ENCODE data around the gene PPP1R3D. TPM values are rescaled to one million over a fixed set of nuclear protein-coding genes. Genes with fewer than 3 reads are reported as not detected.
A peak's percentile ranks its signal among the peaks of the same experiment; 100 is the strongest.

Gene PPP1R3D
- total RNA-seq, 1 donor from 2014 or later: 7.1 TPM

DNA sequence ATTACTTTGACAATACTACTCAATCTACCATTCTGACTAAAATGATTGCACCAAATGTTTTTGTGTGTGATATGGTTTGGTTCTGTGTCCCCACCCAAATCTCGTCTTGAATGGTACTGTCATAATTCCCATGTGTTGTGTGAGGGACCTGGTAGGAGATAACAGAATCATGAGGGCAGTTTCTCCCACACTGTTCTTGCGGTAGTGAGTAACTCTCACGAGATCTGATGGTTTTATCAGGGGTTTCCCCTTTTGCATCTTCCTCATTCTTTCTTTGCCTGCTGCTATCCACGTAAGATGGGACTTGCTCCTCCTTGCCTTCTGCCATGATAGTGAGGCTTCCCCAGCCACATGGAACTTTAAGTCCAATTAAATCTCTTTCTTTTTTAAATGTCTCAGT, 27.5 kb downstream of the PPP1R3D start:
- ATAC-seq (ENCODE audit: low read depth): peak; percentile 40
- Mint-ChIP-seq H3K27me3 (peaks cover 2% of the 10 kb centered on the region), H3K36me3 (ENCODE audit: low read depth) (no peaks in the 10 kb centered on the region), H3K27ac (no peak overlapping the region), H3K4me1 (peaks cover 6% of the 10 kb centered on the region), H3K4me3 (peak overlapping the region; percentile 36), H3K9me3 (peaks cover 2% of the 10 kb centered on the region)
- CTCF ChIA-PET: interaction anchor here (0.8 kb wide), 1 partner anchor 22 kb away, joined by 3 read pairs; no protein-coding TSS in a partner anchor
- no peak for DNase-seq
- intact Hi-C loops (cut with micrococcal nuclease): no loop called here
- POLR2A ChIA-PET: no interaction called here
- TF ChIP-seq, protein P1, sequence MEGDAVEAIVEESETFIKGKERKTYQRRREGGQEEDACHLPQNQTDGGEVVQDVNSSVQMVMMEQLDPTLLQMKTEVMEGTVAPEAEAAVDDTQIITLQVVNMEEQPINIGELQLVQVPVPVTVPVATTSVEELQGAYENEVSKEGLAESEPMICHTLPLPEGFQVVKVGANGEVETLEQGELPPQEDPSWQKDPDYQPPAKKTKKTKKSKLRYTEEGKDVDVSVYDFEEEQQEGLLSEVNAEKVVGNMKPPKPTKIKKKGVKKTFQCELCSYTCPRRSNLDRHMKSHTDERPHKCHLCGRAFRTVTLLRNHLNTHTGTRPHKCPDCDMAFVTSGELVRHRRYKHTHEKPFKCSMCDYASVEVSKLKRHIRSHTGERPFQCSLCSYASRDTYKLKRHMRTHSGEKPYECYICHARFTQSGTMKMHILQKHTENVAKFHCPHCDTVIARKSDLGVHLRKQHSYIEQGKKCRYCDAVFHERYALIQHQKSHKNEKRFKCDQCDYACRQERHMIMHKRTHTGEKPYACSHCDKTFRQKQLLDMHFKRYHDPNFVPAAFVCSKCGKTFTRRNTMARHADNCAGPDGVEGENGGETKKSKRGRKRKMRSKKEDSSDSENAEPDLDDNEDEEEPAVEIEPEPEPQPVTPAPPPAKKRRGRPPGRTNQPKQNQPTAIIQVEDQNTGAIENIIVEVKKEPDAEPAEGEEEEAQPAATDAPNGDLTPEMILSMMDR (IDR thresholded peaks at IDR 0.05): no peak

DNA sequence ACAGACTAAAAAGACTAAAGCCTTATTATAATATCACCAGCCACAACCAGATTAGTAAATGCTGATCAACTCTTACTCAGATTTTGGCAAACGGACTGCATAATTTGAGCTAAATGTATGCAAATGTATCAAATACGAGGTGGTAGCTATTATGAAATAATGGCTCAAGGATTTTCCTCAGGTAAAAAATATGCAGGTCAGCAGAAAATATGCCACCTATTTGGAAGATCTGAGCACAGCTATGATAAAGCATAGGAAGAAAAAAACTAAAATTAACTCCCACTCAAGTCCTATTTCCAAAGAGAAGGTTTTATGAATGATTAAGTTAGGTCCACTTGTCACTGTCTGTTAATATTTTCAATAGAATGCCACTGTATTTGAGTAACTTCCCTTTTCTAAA, 29.1 kb downstream of the PPP1R3D start:
- Mint-ChIP-seq H3K27me3 (peaks cover 4% of the 10 kb centered on the region), H3K9me3 (peaks cover 2% of the 10 kb centered on the region), H3K4me3 (no peak overlapping the region), H3K36me3 (ENCODE audit: low read depth) (no peaks in the 10 kb centered on the region), H3K27ac (no peak overlapping the region), H3K4me1 (peaks cover 6% of the 10 kb centered on the region)
- ATAC-seq (ENCODE audit: low read depth) (no peak), DNase-seq (no peak)
- ChIA-PET POLR2A (interaction anchor here (1.8 kb wide), 1 partner anchor 29 kb away, joined by 4 read pairs; the partner anchor contains the start of genes FAM217B and PPP1R3D), CTCF (no interaction called here)
- intact Hi-C loops (cut with micrococcal nuclease): no loop called here
- TF ChIP-seq, protein P1 (IDR thresholded peaks at IDR 0.05): no peak

DNA sequence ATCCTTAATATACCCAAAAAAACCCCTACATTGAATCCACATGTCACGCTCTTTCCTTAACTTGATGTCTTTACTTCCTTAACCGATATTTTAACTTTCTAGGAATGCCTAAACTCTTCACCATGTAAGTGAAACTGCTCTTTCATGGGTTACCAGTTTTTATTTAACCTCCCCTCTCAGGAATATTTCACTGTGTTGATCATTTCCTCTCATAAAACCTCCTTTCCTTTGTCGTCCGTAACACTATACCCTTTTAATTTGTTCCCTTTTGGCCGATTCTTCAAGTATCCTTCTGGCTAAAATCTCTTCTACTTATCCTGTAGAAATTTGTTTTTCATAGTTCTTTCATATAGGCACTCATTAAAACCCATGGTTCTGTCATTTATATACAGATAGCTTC, 31.2 kb downstream of the PPP1R3D start:
- DNase-seq (no peak), ATAC-seq (ENCODE audit: low read depth) (no peak)
- Mint-ChIP-seq H3K4me1 (peaks cover 6% of the 10 kb centered on the region), H3K36me3 (ENCODE audit: low read depth) (no peaks in the 10 kb centered on the region), H3K27ac (no peak overlapping the region), H3K9me3 (peaks cover 2% of the 10 kb centered on the region), H3K27me3 (peaks cover 4% of the 10 kb centered on the region), H3K4me3 (no peak overlapping the region)
- ChIA-PET CTCF (no interaction called here), POLR2A (no interaction called here)
- intact Hi-C loops (cut with micrococcal nuclease): no loop called here
- TF ChIP-seq, protein P1 (IDR thresholded peaks at IDR 0.05): no peak

DNA sequence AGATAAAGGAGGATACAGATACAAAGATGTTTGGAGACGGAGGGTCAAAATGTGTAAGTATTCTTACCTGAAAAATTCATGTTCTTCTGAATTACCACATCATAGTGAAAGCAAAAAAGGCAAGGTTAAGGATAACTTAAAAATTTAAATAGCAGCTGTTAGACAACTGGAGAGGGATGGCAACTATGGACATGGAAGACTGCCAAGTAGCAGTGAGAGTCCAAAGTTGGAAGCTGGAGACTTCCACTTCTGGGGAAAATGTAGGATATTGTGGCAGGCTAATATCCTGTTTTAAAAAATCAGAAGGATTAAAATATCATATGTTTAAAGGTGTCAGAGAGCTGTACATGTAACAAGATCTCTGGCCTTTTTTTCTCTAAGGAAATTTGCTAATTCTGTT, 36.5 kb downstream of the PPP1R3D start:
- intact Hi-C loops (cut with micrococcal nuclease): no loop called here
- ATAC-seq (ENCODE audit: low read depth) (no peak), DNase-seq (no peak)
- H3K27ac Mint-ChIP-seq: no peak overlapping the region
- TF ChIP-seq, protein P1 (IDR thresholded peaks at IDR 0.05): no peak
- H3K4me3 Mint-ChIP-seq: no peak overlapping the region
- ChIA-PET POLR2A (no interaction called here), CTCF (no interaction called here)
- no peaks in the 10 kb centered on the region for H3K4me1 Mint-ChIP-seq
- peaks cover 2% of the 10 kb centered on the region for H3K27me3 Mint-ChIP-seq
- H3K36me3 Mint-ChIP-seq (ENCODE audit: low read depth): no peaks in the 10 kb centered on the region
- H3K9me3 Mint-ChIP-seq: no peaks in the 10 kb centered on the region

DNA sequence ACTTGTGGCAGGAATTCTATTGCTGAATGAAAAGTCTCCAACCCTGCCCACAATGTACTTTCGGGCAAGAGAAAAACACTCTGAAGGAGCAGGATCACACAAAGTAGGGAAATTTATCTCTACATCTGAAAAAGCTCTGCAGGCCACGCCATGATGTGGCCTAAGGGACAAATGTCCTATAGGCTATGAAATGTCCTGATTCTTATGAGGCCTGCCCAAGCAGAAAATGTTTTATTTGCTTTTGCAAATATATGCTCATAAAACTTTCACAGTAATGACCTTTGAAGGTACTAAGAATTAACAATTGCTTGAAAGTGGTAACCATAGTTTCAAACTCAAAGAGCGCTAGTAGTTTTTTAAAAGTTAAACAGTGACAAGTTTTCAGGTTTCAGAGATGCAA, 37.6 kb downstream of the PPP1R3D start:
- Mint-ChIP-seq H3K9me3 (no peaks in the 10 kb centered on the region), H3K27ac (no peak overlapping the region), H3K4me3 (no peak overlapping the region), H3K27me3 (peaks cover 2% of the 10 kb centered on the region), H3K36me3 (ENCODE audit: low read depth) (no peaks in the 10 kb centered on the region), H3K4me1 (no peaks in the 10 kb centered on the region)
- intact Hi-C loops (cut with micrococcal nuclease): no loop called here
- DNase-seq (no peak), ATAC-seq (ENCODE audit: low read depth) (no peak)
- TF ChIP-seq, protein P1 (IDR thresholded peaks at IDR 0.05): no peak
- ChIA-PET CTCF (no interaction called here), POLR2A (no interaction called here)
